SK-N-SH treated with all-trans-retinoic acid at 6 μM for 48 hours (cell line): ENCODE results near the gene HMGXB4.
"Not testable (repeated sequence)": the region's sequence is repeated elsewhere in the genome, so short reads cannot be mapped to it uniquely, and the experiment has no call there.

Experiments
- ATAC-seq: fragments of 200-7000 bp; cut with Tn5 transposase; 3 replicates; pipeline ENCODE4 v1.9.1; 2020; ENCODE audit warnings: mild to moderate bottlenecking, moderate library complexity
- ARNTL ChIP-seq: fragments of 450-650 bp; formaldehyde crosslinking; IDR thresholded peaks from 2 replicates; pipeline ENCODE4 v1.5.0; 2020; ENCODE audit warnings: low read depth, mild to moderate bottlenecking, moderate library complexity, borderline replicate concordance
- CREB5 ChIP-seq: fragments of 250-450 bp; sonication (Bioruptor Pico); IDR thresholded peaks from 2 replicates; pipeline ENCODE4 v1.5.1; 2020; ENCODE audit warnings: low read depth, mild to moderate bottlenecking, moderate library complexity
- ESRRG ChIP-seq: fragments of 250-450 bp; sonication (Bioruptor Pico); IDR thresholded peaks from 2 replicates; pipeline ENCODE4 v1.6.1; 2021; ENCODE audit warnings: mild to moderate bottlenecking
- GLIS3 ChIP-seq: fragments of 250-450 bp; sonication (Bioruptor Pico); IDR thresholded peaks from 2 replicates; pipeline ENCODE4 v1.5.0; 2020; ENCODE audit warnings: mild to moderate bottlenecking, moderate library complexity
- ISL1 ChIP-seq: fragments of 250-450 bp; sonication (Bioruptor Pico); IDR thresholded peaks from 2 replicates; pipeline ENCODE4 v2.1.2; 2022; ENCODE audit warnings: mild to moderate bottlenecking, moderate library complexity
- OSR1 ChIP-seq: fragments of 250-450 bp; sonication (Bioruptor Pico); IDR thresholded peaks from 2 replicates; pipeline ENCODE4 v1.8.0; 2022; ENCODE audit warnings: moderate library complexity, mild to moderate bottlenecking, inconsistent platforms
- PATZ1 ChIP-seq: fragments of 250-450 bp; sonication (Bioruptor Pico); IDR thresholded peaks from 2 replicates; pipeline ENCODE4 v1.8.0; 2020; ENCODE audit warnings: mild to moderate bottlenecking, moderate library complexity, borderline replicate concordance
- PPARA ChIP-seq: fragments of 250-450 bp; sonication (Bioruptor Pico); IDR thresholded peaks from 2 replicates; pipeline ENCODE4 v1.5.0; 2020; ENCODE audit warnings: mild to moderate bottlenecking, borderline replicate concordance
- SNAI2 ChIP-seq: fragments of 250-450 bp; sonication (Bioruptor Pico); IDR thresholded peaks from 2 replicates; pipeline ENCODE4 v1.5.0; 2020; ENCODE audit warnings: mild to moderate bottlenecking, moderate library complexity
- TCF4 ChIP-seq: fragments of 250-450 bp; sonication (Bioruptor Pico); IDR thresholded peaks from 2 replicates; pipeline ENCODE4 v1.8.0; 2021; ENCODE audit warnings: mild to moderate bottlenecking, moderate library complexity, borderline replicate concordance
- TOX ChIP-seq: fragments of 250-450 bp; sonication (Bioruptor Pico); IDR thresholded peaks from 2 replicates; pipeline ENCODE4 v1.8.0; 2021; ENCODE audit warnings: mild to moderate bottlenecking, moderate library complexity, borderline replicate concordance
- TSHZ2 ChIP-seq: fragments of 250-450 bp; sonication (Bioruptor Pico); IDR thresholded peaks from 2 replicates; pipeline ENCODE4 v1.5.0; 2020; ENCODE audit warnings: mild to moderate bottlenecking, moderate library complexity
- ZC3H10 ChIP-seq: fragments of 250-450 bp; sonication (Bioruptor Pico); IDR thresholded peaks from 2 replicates; pipeline ENCODE4 v1.5.1; 2021; ENCODE audit warnings: mild to moderate bottlenecking, moderate library complexity
- ZFP3 ChIP-seq: fragments of 250-450 bp; sonication (Bioruptor Pico); IDR thresholded peaks from 2 replicates; pipeline ENCODE4 v1.5.0; 2020; ENCODE audit warnings: mild to moderate bottlenecking, moderate library complexity
- ZFP30 ChIP-seq: fragments of 450-650 bp; formaldehyde crosslinking; IDR thresholded peaks from 2 replicates; pipeline ENCODE4 v1.5.0; 2022; ENCODE audit warnings: mild to moderate bottlenecking, moderate library complexity
- ZNF565 ChIP-seq: fragments of 450-650 bp; formaldehyde crosslinking; conservative IDR thresholded peaks from 2 replicates; pipeline ENCODE4 v1.5.0; 2020; ENCODE audit warnings: low read depth, mild to moderate bottlenecking, moderate library complexity
- ZNF70 ChIP-seq: fragments of 450-650 bp; formaldehyde crosslinking; IDR thresholded peaks from 2 replicates; pipeline ENCODE4 v1.5.0; 2020; ENCODE audit warnings: mild to moderate bottlenecking, moderate library complexity
- ZNF8 ChIP-seq: fragments of 450-650 bp; formaldehyde crosslinking; IDR thresholded peaks from 2 replicates; pipeline ENCODE4 v1.5.0; 2020; ENCODE audit warnings: mild to moderate bottlenecking, moderate library complexity
- TF ChIP-seq, protein P1 (sequence below): fragments of 250-450 bp; sonication (Bioruptor Pico); IDR thresholded peaks from 2 replicates; pipeline ENCODE4 v1.8.0; 2021; ENCODE audit warnings: low read depth, mild to moderate bottlenecking, moderate library complexity, borderline replicate concordance
- TF ChIP-seq, protein P2 (sequence below): fragments of 250-450 bp; sonication (Bioruptor Pico); IDR thresholded peaks from 2 replicates; pipeline ENCODE4 v1.5.1; 2021; ENCODE audit warnings: mild to moderate bottlenecking, moderate library complexity

The HMGXB4 gene

DNA sequence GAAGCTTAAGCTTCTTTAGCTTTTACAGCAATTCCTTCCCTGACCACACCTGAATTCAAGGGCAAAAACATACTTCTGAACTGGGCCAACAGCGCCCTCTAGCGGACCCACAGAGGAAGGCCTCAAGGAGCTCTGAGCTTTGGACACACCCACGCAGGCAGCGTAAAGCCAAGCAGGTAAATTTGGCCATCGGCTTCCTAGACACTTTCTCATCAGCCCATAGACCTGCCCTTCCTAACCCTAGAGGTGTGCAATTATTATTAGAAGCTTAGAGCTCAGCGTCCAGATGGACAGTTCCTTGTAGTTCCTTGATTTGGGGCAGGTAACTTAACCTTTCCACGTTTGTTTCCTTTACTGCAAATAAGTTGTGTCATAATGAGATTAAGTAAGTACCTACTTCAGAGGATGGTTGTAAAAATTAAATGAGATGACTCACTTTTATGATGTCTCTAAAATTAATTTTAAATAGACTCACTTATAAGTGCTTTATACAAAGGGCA, 25.7 kb upstream of the HMGXB4 start (continued):
- TF ChIP-seq PATZ1 (CRISPR knock-in tag) (no peak), PPARA (CRISPR knock-in tag) (no peak), ZNF70 (no peak), ZNF8 (no peak), ZFP3 (CRISPR knock-in tag) (no peak)

DNA sequence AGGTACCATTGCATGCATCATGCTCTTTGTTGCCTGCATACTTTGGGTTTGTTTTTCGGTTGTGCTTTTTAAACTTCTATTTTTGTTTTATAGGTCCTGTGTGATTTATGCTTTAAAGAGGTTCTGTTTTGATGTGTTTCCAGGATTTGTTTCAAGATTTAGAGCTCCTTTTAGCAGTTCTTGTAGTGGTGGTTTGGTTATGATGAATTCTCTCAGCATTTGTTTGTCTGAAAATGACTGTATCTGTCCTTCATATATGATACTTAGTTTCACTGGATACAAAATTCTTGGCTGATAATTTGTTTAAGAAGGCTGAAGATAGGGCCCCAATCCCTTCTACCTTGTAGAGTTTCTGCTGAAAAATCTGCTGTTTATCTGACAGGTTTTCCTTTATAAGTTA, 18.5 kb upstream of the HMGXB4 start:
- not testable (repeated sequence) for ATAC-seq

GRCh38 chr22:35244507-35244906, 12.8 kb upstream of the HMGXB4 start:
- ATAC-seq = not testable (repeated sequence)

DNA sequence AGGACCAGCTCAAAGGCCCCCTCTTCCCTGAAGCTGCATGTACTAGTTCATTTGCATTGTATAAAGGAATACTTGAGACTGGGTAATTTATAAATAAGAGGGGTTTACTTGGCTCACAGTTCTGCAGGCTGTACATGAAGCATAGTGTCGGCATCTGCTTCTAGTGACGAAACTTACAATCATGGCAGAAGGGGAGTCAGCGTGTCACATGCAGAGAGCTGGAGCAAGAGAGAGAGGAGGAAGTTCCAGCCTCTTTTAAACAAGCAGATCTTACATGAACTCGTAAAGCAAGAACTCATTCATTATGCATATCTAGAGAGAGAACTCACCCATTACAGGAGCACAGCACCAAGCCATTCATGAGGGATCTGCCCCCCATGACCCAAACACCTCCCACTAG, 7.1 kb upstream of the HMGXB4 start:
- no peak for TF ChIP-seq PPARA (CRISPR knock-in tag)
- TF ChIP-seq TCF4 = no peak
- no peak for TF ChIP-seq ISL1 (CRISPR knock-in tag)
- no peak for TF ChIP-seq SNAI2 (CRISPR knock-in tag)
- no peak for TF ChIP-seq ZFP30 (CRISPR knock-in tag)
- TF ChIP-seq CREB5 = no peak
- no peak for TF ChIP-seq OSR1
- TF ChIP-seq ZFP3 (CRISPR knock-in tag) = no peak
- no peak for TF ChIP-seq TOX
- no peak for TF ChIP-seq ZNF8
- no peak for TF ChIP-seq GLIS3 (CRISPR knock-in tag)
- no peak for TF ChIP-seq ZNF565
- ATAC-seq = no peak

DNA sequence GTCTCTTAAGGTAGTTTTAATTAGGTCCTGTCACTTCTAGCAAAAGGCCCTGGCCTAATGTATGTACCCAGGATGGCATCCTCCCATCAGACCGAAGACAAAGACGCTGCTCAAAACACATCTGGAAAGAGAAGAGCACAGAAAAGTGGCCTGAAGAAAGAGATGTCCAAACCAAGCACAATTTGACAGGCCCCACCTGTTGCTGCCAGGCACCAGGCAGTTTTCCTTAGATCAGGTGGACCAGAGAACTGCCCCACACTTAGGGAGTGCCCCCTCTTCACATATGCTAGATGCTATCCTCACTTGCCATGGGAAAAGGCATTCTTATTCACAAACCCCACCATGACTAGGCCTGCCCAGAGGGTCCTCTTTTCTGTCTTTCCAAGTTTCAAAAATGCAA, 3.3 kb upstream of the HMGXB4 start:
- TF ChIP-seq ESRRG = no peak
- no peak for TF ChIP-seq TSHZ2 (CRISPR knock-in tag)
- no peak for TF ChIP-seq PATZ1 (CRISPR knock-in tag)
- TF ChIP-seq SNAI2 (CRISPR knock-in tag) = no peak
- no peak for TF ChIP-seq ZC3H10 (CRISPR knock-in tag)
- no peak for TF ChIP-seq ARNTL (CRISPR knock-in tag)
- no peak for TF ChIP-seq CREB5
- TF ChIP-seq, protein P1, sequence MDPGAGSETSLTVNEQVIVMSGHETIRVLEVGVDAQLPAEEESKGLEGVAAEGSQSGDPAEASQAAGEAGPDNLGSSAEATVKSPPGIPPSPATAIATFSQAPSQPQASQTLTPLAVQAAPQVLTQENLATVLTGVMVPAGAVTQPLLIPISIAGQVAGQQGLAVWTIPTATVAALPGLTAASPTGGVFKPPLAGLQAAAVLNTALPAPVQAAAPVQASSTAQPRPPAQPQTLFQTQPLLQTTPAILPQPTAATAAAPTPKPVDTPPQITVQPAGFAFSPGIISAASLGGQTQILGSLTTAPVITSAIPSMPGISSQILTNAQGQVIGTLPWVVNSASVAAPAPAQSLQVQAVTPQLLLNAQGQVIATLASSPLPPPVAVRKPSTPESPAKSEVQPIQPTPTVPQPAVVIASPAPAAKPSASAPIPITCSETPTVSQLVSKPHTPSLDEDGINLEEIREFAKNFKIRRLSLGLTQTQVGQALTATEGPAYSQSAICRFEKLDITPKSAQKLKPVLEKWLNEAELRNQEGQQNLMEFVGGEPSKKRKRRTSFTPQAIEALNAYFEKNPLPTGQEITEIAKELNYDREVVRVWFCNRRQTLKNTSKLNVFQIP (CRISPR knock-in tag) = no peak
- TF ChIP-seq, protein P2, sequence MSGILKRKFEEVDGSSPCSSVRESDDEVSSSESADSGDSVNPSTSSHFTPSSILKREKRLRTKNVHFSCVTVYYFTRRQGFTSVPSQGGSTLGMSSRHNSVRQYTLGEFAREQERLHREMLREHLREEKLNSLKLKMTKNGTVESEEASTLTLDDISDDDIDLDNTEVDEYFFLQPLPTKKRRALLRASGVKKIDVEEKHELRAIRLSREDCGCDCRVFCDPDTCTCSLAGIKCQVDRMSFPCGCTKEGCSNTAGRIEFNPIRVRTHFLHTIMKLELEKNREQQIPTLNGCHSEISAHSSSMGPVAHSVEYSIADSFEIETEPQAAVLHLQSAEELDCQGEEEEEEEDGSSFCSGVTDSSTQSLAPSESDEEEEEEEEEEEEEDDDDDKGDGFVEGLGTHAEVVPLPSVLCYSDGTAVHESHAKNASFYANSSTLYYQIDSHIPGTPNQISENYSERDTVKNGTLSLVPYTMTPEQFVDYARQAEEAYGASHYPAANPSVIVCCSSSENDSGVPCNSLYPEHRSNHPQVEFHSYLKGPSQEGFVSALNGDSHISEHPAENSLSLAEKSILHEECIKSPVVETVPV (CRISPR knock-in tag) = no peak
- no peak for TF ChIP-seq ZNF70
- TF ChIP-seq PPARA (CRISPR knock-in tag) = no peak
- TF ChIP-seq ISL1 (CRISPR knock-in tag) = no peak
- TF ChIP-seq ZFP3 (CRISPR knock-in tag) = no peak
- TF ChIP-seq TCF4 = no peak
- TF ChIP-seq GLIS3 (CRISPR knock-in tag) = no peak
- TF ChIP-seq, all 23 proteins: peak for 0
- no peak for ATAC-seq
